Measurements from ENCODE around the gene ALDH2. TPM values are rescaled to one million over a fixed set of nuclear protein-coding genes. Genes with fewer than 3 reads are reported as not detected.
A peak's percentile ranks its signal among the peaks of the same experiment; 100 is the strongest.

Gene ALDH2
- total and polyA plus RNA-seq, 8 donors, result 50.3 to 296 (median 131) TPM

DNA sequence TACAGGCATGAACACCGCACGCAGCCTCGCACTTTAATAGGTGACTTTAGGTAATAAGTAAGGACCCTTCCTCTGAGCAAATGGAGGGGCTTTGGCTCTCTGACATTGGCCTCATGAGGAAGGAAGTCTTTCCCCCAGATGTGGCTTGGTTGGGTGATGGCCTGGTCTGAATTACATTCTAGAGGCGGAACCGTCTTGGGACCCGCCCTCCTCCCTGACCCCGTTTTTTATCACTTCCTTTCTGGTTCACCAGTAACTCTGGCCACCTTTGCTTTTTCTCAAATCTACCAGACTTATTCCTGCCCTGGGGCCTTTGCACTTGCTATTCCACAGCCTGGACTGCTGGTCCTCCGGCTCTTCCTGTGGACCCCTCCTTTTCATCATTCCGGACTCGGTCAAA is 13.4 kb downstream of the ALDH2 start:
- intact Hi-C loops (cut with DNase I; ENCODE audit: low total_unique reads), result no loop called here
- peak overlapping the region; percentile 16 to 96 (median 93) for H3K27ac ChIP-seq
- H3K4me1 ChIP-seq, result peaks cover 54 to 98% (median 59%) of the 10 kb centered on the region in 4 donors
- peaks cover 32 to 65% (median 62%) of the 10 kb centered on the region in 4 donors for H3K36me3 ChIP-seq
- H3K4me3 ChIP-seq, result no peak overlapping the region
- no peak for TF ChIP-seq POLR2AphosphoS5 (IDR thresholded peaks at IDR 0.05)
- TF ChIP-seq EP300 (IDR thresholded peaks at IDR 0.05), result no peak
- H3K9me3 ChIP-seq, result peaks cover 0 to 6% (median 2%) of the 10 kb centered on the region in 4 donors
- DNase-seq, result no peak
- 85 to 88% (median 86%) methylated on average over 10 of the region's 10 CpGs for WGBS, 5 donors
- H3K27me3 ChIP-seq, result no peaks in the 10 kb centered on the region

DNA sequence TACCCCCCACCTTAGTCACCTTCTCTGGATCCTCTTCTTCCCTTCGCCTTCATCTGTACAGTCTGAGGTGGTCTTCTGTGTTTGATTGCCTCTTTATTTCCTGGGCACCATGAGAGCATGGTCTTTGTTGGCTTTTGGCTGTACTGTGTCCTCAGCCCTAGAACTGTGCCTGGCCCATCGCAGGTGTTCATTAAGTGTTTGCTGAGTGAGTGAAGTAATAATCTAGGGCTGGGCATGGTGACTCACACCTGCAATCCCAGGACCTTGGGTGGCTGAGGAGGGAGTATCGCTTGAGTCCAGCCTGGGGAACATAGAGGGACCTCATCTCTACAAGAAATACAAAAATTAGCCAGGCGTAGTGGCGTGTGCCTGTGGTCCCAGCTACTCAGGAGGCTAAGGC is 13.9 kb downstream of the ALDH2 start:
- H3K27me3 ChIP-seq, result no peaks in the 10 kb centered on the region
- 73 to 89% (median 81%) methylated on average over 5 of the region's 5 CpGs for WGBS, 5 donors
- no peak overlapping the region for H3K4me3 ChIP-seq
- DNase-seq, result peak; percentile 66 to 69
- TF ChIP-seq POLR2AphosphoS5 (IDR thresholded peaks at IDR 0.05) (peak in 2 of 3 donors; percentile 41 to 53), EP300 (IDR thresholded peaks at IDR 0.05) (no peak), POLR2A (IDR thresholded peaks at IDR 0.05) (no peak)
- TF ChIP-seq, protein P1, sequence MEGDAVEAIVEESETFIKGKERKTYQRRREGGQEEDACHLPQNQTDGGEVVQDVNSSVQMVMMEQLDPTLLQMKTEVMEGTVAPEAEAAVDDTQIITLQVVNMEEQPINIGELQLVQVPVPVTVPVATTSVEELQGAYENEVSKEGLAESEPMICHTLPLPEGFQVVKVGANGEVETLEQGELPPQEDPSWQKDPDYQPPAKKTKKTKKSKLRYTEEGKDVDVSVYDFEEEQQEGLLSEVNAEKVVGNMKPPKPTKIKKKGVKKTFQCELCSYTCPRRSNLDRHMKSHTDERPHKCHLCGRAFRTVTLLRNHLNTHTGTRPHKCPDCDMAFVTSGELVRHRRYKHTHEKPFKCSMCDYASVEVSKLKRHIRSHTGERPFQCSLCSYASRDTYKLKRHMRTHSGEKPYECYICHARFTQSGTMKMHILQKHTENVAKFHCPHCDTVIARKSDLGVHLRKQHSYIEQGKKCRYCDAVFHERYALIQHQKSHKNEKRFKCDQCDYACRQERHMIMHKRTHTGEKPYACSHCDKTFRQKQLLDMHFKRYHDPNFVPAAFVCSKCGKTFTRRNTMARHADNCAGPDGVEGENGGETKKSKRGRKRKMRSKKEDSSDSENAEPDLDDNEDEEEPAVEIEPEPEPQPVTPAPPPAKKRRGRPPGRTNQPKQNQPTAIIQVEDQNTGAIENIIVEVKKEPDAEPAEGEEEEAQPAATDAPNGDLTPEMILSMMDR (IDR thresholded peaks at IDR 0.05), result no peak
- H3K27ac ChIP-seq, result peak overlapping the region; percentile 60 to 96 (median 93)
- intact Hi-C loops (cut with DNase I; ENCODE audit: low total_unique reads), result no loop called here
- H3K9me3 ChIP-seq, result peaks cover 0 to 6% (median 2%) of the 10 kb centered on the region in 4 donors
- peaks cover 36 to 69% (median 67%) of the 10 kb centered on the region in 4 donors for H3K36me3 ChIP-seq
- H3K4me1 ChIP-seq, result peaks cover 51 to 98% (median 56%) of the 10 kb centered on the region in 4 donors

DNA sequence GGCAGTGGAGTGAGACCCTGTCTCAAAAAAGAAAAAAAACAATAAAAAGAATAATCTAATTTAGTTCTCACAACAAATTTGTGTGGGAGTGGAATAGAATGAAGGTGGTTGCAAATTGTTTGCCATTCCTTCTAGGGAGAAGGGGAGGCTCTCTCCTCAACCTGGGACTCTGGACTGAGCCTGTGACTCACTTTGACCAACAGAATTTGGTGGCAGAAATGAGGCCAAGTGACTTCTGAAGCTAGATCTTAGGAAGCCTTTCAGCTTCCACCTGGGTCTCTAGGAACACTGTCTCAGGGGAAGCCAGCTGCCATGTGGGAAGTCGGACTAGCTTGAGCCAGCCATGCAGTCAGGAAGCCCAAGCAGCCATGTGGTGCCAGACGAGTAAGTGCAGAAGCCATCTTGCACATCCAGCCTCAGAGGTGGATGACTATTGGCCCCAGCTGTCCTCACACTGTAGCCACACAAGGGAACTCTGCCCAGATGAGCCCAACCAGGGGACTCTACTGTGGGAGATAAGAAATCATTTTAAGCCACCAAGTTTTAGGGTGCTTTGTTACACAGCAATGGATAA is 14.4 kb downstream of the ALDH2 start:
- WGBS, 5 donors, result 78 to 98% (median 93%) methylated on average over 1 to 2 of the region's 2 CpGs
- Histone ChIP-seq H3K4me1 (peaks cover 45 to 98% (median 51%) of the 10 kb centered on the region in 4 donors), H3K27ac (peak overlapping the region; percentile 62 to 96 (median 93)), H3K9me3 (peaks cover 0 to 6% (median 2%) of the 10 kb centered on the region in 4 donors), H3K36me3 (peaks cover 38 to 75% (median 72%) of the 10 kb centered on the region in 4 donors), H3K4me3 (no peak overlapping the region), H3K27me3 (no peaks in the 10 kb centered on the region)
- no peak for DNase-seq
- intact Hi-C loops (cut with DNase I; ENCODE audit: low total_unique reads), result no loop called here
- TF ChIP-seq POLR2AphosphoS5 (IDR thresholded peaks at IDR 0.05) (no peak), POLR2A (IDR thresholded peaks at IDR 0.05) (no peak)
- TF ChIP-seq, protein P1 (IDR thresholded peaks at IDR 0.05), result no peak

DNA sequence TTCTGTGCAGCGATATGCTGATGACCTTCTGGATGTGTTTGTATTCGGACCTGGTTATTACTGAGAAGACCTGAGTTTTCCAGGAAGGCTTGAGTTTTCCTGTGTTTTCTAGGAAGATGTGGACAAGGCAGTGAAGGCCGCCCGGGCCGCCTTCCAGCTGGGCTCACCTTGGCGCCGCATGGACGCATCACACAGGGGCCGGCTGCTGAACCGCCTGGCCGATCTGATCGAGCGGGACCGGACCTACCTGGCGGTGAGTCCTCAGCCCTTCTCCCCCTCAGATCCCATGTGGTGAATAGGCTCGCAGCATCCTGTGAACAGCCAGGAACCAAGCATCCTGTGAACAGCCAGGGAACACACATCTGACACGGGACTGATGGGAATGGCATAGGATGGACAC is 16.3 kb downstream of the ALDH2 start:
- H3K27me3 ChIP-seq, result no peaks in the 10 kb centered on the region
- H3K27ac ChIP-seq, result no peak overlapping the region
- intact Hi-C loops (cut with DNase I; ENCODE audit: low total_unique reads), result no loop called here
- WGBS, 5 donors, result 94 to 96% (median 94%) methylated on average over 17 of the region's 17 CpGs
- H3K4me1 ChIP-seq, result peaks cover 38 to 98% (median 48%) of the 10 kb centered on the region in 4 donors
- DNase-seq, result no peak
- peaks cover 0 to 6% (median 2%) of the 10 kb centered on the region in 4 donors for H3K9me3 ChIP-seq
- H3K36me3 ChIP-seq, result peaks cover 48 to 90% (median 89%) of the 10 kb centered on the region in 4 donors
- H3K4me3 ChIP-seq, result no peak overlapping the region
- TF ChIP-seq POLR2AphosphoS5 (IDR thresholded peaks at IDR 0.05) (no peak), EP300 (IDR thresholded peaks at IDR 0.05) (no peak), POLR2A (IDR thresholded peaks at IDR 0.05) (no peak)
- TF ChIP-seq, protein P1 (IDR thresholded peaks at IDR 0.05), result no peak

DNA sequence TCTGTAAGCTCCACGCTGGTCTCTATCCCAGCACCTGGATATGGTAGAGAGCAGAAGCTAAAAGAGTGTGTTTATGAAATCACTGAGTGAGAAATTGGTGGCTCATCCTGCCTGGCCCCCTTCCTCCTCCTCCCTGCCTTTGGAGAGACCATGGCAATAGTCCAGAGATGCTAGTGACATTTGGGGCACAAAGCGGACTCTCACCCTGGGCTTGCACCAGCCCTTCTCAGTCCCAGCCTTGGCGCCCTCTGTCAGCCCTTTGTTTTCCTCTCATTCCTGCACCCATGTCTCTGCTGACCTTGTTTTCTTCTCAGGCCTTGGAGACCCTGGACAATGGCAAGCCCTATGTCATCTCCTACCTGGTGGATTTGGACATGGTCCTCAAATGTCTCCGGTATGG is 18.2 kb downstream of the ALDH2 start:
- Histone ChIP-seq H3K9me3 (peaks cover 0 to 6% (median 2%) of the 10 kb centered on the region in 4 donors), H3K27me3 (no peaks in the 10 kb centered on the region), H3K27ac (peak overlapping the region in 2 of 5 donors; percentile 48 to 50), H3K36me3 (peaks cover 54 to 99% (median 97%) of the 10 kb centered on the region in 4 donors), H3K4me1 (peaks cover 24 to 97% (median 37%) of the 10 kb centered on the region in 4 donors), H3K4me3 (no peak overlapping the region)
- no peak for DNase-seq
- intact Hi-C loops (cut with DNase I; ENCODE audit: low total_unique reads), result no loop called here
- WGBS, 5 donors, result 94 to 98% (median 95%) methylated on average over 4 of the region's 4 CpGs
- TF ChIP-seq EP300 (IDR thresholded peaks at IDR 0.05), result no peak
- no peak for TF ChIP-seq POLR2A (IDR thresholded peaks at IDR 0.05)
- TF ChIP-seq POLR2AphosphoS5 (IDR thresholded peaks at IDR 0.05), result no peak
- TF ChIP-seq, protein P1 (IDR thresholded peaks at IDR 0.05), result no peak

Data from stomach (tissue), 9 donors.